ENCODE measurements around the gene VDAC1.
"Not testable (repeated sequence)": the region's sequence is repeated elsewhere in the genome, so short reads cannot be mapped to it uniquely, and the experiment has no call there.

The VDAC1 gene

GRCh38 chr5:133963493-133964128 is 41.2 kb downstream of the VDAC1 start:
- no peak for DNase-seq

GRCh38 chr5:133962801-133963476 is 41.8 kb downstream of the VDAC1 start:
- no peak for DNase-seq

- DNase-seq, result no peak
Observed at GRCh38 chr5:133962131-133962530, 42.6 kb downstream of the VDAC1 start.

GRCh38 chr5:133959643-133960042 is 45.1 kb downstream of the VDAC1 start:
- no peak for DNase-seq

DNA sequence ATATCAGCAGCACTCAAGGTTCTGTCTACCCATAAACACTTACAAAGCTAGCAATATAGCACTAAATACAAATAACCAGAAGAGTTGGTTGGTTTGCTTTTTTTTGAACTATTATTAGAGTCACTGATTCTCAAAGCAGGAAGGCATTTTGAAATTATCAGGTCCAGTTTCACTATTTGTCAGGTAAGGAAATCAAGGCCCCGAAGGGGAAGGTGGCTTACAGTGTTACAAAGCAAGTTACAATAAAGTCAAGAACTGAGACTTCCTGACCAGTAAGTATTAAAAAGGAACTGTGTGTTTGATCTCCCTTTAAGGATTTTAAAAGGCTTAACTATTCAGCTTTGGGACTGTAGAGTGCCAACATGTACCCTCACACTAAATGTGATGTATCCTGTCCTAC is 47.2 kb downstream of the VDAC1 start:
- no peak for DNase-seq

- DNase-seq, result no peak
Observed at GRCh38 chr5:133957080-133957479, 47.7 kb downstream of the VDAC1 start.

DNA sequence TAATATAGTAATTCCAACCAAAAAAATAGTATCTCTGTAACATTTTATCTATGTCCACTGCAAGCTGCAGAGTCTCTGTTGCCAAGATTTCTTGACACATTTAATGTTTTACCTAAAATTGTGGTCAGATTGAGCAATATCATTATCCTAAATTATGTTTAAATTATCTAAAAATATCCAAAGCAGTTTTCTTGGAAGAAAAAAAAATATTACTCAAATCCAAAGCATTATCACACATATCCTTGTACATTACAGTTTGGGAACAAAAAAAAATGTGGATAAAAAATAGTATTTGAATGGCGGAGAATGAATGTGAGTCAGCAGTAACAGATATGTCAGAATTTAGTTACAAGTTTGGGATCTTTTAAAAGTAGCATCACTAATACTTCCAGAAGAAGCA is 48.6 kb downstream of the VDAC1 start:
- DNase-seq, result not testable (repeated sequence)

- DNase-seq, result no peak
Observed at GRCh38 chr5:133953568-133954145, 51.1 kb downstream of the VDAC1 start.

DNA sequence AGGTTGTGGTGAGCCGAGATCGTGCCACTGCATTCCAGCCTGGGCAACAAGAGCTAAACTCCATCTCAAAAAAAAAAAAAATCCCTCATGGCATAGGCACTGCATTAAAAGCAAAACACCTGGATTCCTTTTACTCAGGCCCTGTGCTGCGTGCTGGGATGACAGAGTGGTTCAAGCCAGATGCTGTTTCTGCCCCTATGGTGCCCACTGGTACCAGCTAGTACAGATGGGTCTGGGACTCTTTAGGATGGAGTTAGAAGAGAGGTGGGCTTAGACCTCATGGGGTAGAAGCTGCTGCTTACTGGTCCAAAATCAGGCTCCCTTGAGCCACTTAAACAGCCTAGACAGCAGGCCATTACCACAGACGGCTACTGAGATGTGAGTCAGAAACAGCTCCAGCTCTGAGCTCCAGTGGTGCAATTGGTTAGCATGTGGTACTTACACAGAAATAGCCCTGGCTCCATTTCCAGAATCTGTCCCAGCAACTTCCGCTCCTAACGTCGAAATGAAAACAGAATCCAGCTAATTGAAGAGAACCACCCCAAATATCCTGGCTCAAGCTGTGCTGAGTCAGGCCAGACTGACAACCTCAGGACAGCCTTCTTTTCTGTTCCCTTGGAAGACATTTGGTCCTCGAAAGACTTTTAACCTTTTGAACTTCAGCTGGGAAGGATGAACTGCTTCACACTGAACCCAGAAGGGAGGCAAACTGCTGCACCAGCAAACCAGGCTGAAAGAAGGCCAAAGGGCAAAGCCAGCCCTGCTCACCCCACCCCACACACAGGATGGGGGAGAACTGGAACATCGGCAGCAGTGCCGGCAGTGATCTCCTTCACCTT is 51.8 kb downstream of the VDAC1 start:
- DNase-seq, result peak; percentile 6

GRCh38 chr5:133950821-133951612 is 53.8 kb downstream of the VDAC1 start:
- DNase-seq, result no peak

- DNase-seq, result no peak
Observed at GRCh38 chr5:133948721-133949120, 56.1 kb downstream of the VDAC1 start.

- DNase-seq, result no peak
Observed at GRCh38 chr5:133947431-133947841, 57.3 kb downstream of the VDAC1 start.

GRCh38 chr5:133945568-133945967 is 59.2 kb downstream of the VDAC1 start:
- DNase-seq, result no peak

DNA sequence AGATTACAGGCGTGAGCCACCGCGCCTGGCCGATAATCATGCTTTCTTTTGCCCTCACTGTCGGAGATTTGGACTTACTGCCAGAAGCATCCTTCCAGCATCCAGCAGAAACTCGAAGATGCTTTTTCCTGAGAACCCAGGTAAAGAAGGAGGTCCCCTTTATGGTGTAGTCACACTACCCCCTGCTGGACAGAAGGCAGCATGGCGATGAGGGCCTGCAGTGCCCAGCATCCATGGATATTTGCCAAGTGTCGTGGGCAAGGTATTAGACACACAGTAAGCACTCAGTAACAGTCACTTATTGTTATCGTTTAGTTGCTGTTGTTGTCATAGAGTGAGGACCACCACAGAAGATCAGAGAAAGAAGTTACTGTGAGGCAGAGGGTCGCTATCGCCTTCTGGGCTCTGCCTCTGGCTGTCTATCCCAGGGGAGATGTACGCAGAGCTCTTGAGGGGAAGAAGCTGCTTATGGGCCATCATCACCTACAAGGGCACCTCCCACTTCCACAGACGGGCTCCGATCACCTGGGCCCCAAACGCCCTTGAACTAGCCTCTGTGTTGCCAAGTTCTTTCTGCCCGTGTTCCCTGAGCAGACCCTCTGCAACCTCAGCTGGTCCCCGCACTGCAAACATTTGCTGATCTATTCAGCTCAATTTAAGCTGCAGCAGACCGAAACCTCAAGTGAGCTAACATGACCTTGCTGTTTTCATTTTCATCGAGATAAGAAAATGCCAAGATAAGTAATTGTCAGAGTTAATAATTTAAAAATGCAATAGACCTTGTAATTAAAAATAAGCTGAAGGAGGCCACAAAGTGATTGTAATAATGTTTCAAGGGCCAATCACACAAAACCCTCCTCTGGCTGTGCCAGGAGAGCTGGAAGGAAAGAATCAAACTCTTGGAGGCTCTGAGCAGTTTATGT is 60.3 kb downstream of the VDAC1 start:
- DNase-seq, result no peak

DNA sequence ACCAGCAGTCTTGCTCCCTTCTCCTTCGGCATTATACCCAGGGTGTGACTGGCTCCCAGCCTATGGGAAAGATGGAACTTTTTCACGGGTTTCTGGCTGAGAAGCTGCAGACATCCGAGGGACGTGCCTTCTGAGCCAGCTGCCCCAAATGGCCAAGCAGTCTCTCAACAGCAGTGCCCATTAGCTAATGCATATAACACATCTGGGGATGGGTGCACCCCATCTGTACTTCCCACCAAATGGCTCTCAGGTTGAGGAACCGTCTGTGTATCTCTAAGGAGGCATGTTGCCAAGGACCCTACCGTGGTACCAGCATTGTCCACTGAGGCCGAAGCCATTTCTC is 61.3 kb downstream of the VDAC1 start:
- DNase-seq, result no peak

- DNase-seq, result no peak
Observed at GRCh38 chr5:133942614-133943474, 61.9 kb downstream of the VDAC1 start.

DNA sequence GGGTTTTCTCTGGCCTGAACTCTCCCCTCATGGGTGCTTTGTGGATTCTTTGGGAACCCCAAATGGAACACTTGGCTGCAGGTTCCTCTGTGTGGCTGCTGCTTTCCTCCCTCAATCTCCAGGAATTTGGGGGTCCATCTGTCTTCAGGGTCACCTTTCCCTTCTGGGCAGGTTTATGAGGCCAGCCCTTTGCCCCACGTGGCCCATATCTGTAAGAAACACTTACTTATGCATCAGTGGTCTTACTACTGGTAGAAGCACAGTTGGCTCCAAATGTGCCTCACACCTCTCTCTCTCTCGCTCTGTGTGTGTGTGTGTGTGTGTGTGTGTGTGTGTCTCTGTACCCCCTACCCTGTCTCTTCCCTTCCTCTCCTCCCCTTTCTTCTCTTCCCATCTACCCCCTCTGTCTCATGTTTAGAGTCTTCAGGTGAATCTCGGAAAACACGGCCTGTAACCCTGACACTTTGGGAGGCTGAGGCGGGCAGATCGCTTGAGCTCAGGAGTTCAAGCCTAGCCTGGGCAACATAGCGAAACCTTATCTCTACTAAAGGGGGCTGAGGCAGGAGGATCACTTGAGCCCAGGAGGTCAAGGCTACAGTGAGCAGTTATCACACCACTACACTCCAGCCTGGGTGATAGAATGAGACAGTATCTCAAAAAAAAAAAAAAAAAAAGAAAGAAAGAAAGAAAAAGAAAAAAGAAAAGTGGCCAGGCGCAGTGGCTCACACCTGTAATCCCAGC is 63.1 kb downstream of the VDAC1 start:
- no peak for DNase-seq

DNA sequence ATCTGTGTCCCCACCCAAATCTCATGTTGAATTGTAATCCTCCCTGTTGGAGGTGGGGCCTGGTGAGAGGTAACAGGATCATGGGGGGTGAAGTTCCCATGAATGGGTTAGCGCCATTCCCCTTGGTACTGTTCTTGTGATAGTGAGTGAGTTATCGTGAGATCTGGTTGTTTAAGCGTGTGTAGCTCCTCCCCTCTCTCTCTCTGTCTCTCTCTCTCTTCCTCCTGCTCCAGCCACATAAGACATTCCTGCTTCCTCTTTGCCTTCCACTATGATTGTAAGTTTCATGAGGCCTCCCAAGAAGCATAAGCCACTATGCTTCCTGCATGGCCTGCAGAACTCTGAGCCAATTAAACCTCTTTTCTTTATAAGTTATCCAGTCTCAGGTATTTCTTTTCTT is 65.1 kb downstream of the VDAC1 start:
- DNase-seq, result no peak

DNA sequence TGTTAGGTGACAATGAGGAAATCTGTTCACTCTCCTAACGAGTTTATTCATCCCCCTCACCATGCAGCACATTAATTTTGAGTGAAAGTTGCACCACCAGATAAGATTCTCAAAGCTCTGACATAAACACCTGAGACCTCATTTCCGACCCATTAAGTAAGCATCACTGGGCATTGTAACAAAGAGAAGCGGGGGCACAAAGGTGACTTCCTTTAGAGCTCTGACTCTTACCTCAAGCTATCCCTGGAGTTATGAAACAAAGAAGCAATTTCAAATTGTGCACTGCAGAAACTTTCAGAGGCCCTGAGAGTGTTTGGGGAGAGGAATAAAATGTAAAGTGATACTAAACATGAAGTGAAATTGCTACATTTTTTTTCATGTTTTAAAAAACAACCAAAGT is 65.8 kb downstream of the VDAC1 start:
- no peak for DNase-seq
